SKM-1 (cell line): Measurements from ENCODE around the gene CENPK.
A peak's percentile ranks its signal among the peaks of the same experiment; 100 is the strongest.
"Not testable (repeated sequence)": the region's sequence is repeated elsewhere in the genome, so short reads cannot be mapped to it uniquely, and the experiment has no call there.

Experiments used
- DNase-seq: peaks from one replicate; lab custom pipeline; 2025; ENCODE audit not compliant: unreplicated experiment; lab: John Stamatoyannopoulos, UW

CENPK gene

GRCh38 chr5:65562731-65563701 lies at the start of gene CENPK, which contains the start of gene PPWD1:
CENPK (minus strand) TSS chr5:65563168; CDS start chr5:65554907, 8,261 bp downstream.
PPWD1 (plus strand) TSS chr5:65563296; CDS start chr5:65563311, 15 bp downstream.
- DNase-seq: peak; percentile 88

GRCh38 chr5:65612298-65612907 lies 49.4 kb upstream of the CENPK start:
- no peak for DNase-seq

GRCh38 chr5:65611524-65611923 lies 48.6 kb upstream of the CENPK start:
- DNase-seq: no peak

- not testable (repeated sequence) for DNase-seq
Measured at GRCh38 chr5:65601761-65602160, 38.8 kb upstream of the CENPK start.

GRCh38 chr5:65588694-65589093 lies 25.7 kb upstream of the CENPK start:
- no peak for DNase-seq

GRCh38 chr5:65577141-65577540 lies 14.2 kb upstream of the CENPK start:
- DNase-seq: no peak

GRCh38 chr5:65570598-65571226 lies 7.7 kb upstream of the CENPK start:
- DNase-seq: no peak

GRCh38 chr5:65566505-65566904 lies 3.5 kb upstream of the CENPK start:
- no peak for DNase-seq

GRCh38 chr5:65563777-65564176 lies 809 bp upstream of the CENPK start:
- DNase-seq: no peak

GRCh38 chr5:65556718-65557117 lies 6.2 kb downstream of the CENPK start:
- no peak for DNase-seq

- no peak for DNase-seq
Measured at GRCh38 chr5:65556181-65556580, 6.8 kb downstream of the CENPK start.

GRCh38 chr5:65555287-65555686 lies 7.7 kb downstream of the CENPK start:
- DNase-seq: no peak

GRCh38 chr5:65553941-65554340 lies 9.0 kb downstream of the CENPK start:
- no peak for DNase-seq

- no peak for DNase-seq
Measured at GRCh38 chr5:65548281-65548680, 14.7 kb downstream of the CENPK start.

- DNase-seq: no peak
Measured at GRCh38 chr5:65546141-65546540, 16.8 kb downstream of the CENPK start.

- no peak for DNase-seq
Measured at GRCh38 chr5:65544473-65544872, 18.5 kb downstream of the CENPK start.

GRCh38 chr5:65539827-65540226 lies 23.1 kb downstream of the CENPK start:
- DNase-seq: no peak

- no peak for DNase-seq
Measured at GRCh38 chr5:65535529-65535987, 27.4 kb downstream of the CENPK start.

GRCh38 chr5:65530904-65531303 lies 32.1 kb downstream of the CENPK start:
- no peak for DNase-seq

GRCh38 chr5:65525726-65526125 lies 37.2 kb downstream of the CENPK start:
- no peak for DNase-seq

- DNase-seq: no peak
Measured at GRCh38 chr5:65512170-65512937, 50.6 kb downstream of the CENPK start.
